NCI-H1930 (cell line): Measurements from ENCODE around the gene TIMM10B.

Experiments used
- DNase-seq, 2 experiments: peaks; one replicate each; lab custom pipeline; 2025; lab: John Stamatoyannopoulos, UW

TIMM10B gene

GRCh38 chr11:6481012-6481923 lies at the start of gene TIMM10B, which contains the start of gene ARFIP2:
Gene TIMM10B, plus strand, starts transcription at chr11:6481501. Its CDS starts 16 bp downstream, at chr11:6481517.
Gene ARFIP2, minus strand, starts transcription at chr11:6481331. Its CDS starts 910 bp downstream, at chr11:6480421.
- peak; percentile 96 for DNase-seq

- no peak for DNase-seq
These were observed 49.4 kb upstream of the TIMM10B start for GRCh38 chr11:6431861-6432260.

GRCh38 chr11:6433998-6434660 lies 47.2 kb upstream of the TIMM10B start:
- DNase-seq: no peak

GRCh38 chr11:6437423-6437822 lies 43.9 kb upstream of the TIMM10B start:
- no peak for DNase-seq

GRCh38 chr11:6437993-6438392 lies 43.3 kb upstream of the TIMM10B start:
- no peak for DNase-seq

GRCh38 chr11:6438979-6439571 lies 42.2 kb upstream of the TIMM10B start:
- DNase-seq: peak; percentile 19 to 22

- no peak for DNase-seq
These were observed 40.4 kb upstream of the TIMM10B start, which contains the start of gene HPX for GRCh38 chr11:6440906-6441358. Gene HPX, minus strand, starts transcription at chr11:6440987. Its CDS starts 24 bp downstream, at chr11:6440963.

GRCh38 chr11:6442441-6442840 lies 38.9 kb upstream of the TIMM10B start:
- DNase-seq: no peak

GRCh38 chr11:6443269-6444003 lies 37.9 kb upstream of the TIMM10B start:
- DNase-seq: peak in 1 of 2 experiments; percentile 9

- DNase-seq: no peak
These were observed 32.7 kb upstream of the TIMM10B start for GRCh38 chr11:6448574-6448973.

GRCh38 chr11:6452219-6452618 lies 29.1 kb upstream of the TIMM10B start:
- DNase-seq: no peak

GRCh38 chr11:6453152-6453551 lies 28.1 kb upstream of the TIMM10B start:
- no peak for DNase-seq

GRCh38 chr11:6455070-6455469 lies 26.2 kb upstream of the TIMM10B start:
- DNase-seq: no peak

- DNase-seq: no peak
These were observed 24.8 kb upstream of the TIMM10B start for GRCh38 chr11:6456361-6457073.

GRCh38 chr11:6457581-6458320 lies 23.6 kb upstream of the TIMM10B start:
- no peak for DNase-seq

GRCh38 chr11:6458352-6459098 lies 22.8 kb upstream of the TIMM10B start:
- DNase-seq: no peak

GRCh38 chr11:6459099-6459450 lies 22.2 kb upstream of the TIMM10B start:
- DNase-seq: no peak

- no peak for DNase-seq
These were observed 12.4 kb upstream of the TIMM10B start for GRCh38 chr11:6468712-6469495.

- no peak for DNase-seq
These were observed 11.7 kb upstream of the TIMM10B start for GRCh38 chr11:6469599-6469998.
